GM12873 (cell line): ENCODE data around the gene HAPLN3.
A peak's percentile ranks its signal among the peaks of the same experiment; 100 is the strongest.

Source experiments
- CTCF ChIP-seq: IDR thresholded peaks from 2 replicates; pipeline ENCODE4 v1.5.1; 2012; ENCODE audit warnings: low read depth, mild to moderate bottlenecking, moderate library complexity, low read length, control low read depth; ENCODE audit not compliant: insufficient read depth; ENCODE audit errors: missing control alignments

The HAPLN3 gene

DNA sequence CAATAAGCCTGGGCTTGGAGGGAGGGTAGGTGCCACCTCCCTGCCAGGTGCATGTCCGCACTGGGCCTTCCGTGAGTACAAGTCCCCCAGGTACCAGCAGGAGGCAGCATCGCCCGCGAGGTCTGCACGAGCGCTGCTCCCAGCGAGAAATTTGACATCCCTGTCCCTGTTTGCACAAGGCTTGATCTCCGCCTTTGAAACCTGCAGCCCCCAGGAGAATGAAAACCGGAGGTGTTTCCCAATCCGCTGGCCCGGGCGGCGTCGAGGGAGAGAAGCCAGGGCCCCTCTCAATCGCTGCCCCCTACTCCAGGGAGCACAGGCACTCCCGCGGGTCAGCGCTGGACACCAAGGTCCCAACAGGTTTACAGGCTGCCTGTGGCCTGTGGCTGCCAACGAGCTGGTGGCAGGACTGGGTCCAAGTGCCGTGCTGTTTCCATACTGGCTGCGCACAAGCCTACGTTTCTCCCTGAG is 961 bp downstream of the HAPLN3 start:
- TF ChIP-seq CTCF, result peak; percentile 89

- TF ChIP-seq CTCF, result no peak
These were observed 3.6 kb downstream of the HAPLN3 start for GRCh38 chr15:88891540-88892254.

- no peak for TF ChIP-seq CTCF
These were observed 4.8 kb downstream of the HAPLN3 start for GRCh38 chr15:88890495-88890894.

GRCh38 chr15:88888719-88889118 is 6.6 kb downstream of the HAPLN3 start:
- TF ChIP-seq CTCF, result no peak

DNA sequence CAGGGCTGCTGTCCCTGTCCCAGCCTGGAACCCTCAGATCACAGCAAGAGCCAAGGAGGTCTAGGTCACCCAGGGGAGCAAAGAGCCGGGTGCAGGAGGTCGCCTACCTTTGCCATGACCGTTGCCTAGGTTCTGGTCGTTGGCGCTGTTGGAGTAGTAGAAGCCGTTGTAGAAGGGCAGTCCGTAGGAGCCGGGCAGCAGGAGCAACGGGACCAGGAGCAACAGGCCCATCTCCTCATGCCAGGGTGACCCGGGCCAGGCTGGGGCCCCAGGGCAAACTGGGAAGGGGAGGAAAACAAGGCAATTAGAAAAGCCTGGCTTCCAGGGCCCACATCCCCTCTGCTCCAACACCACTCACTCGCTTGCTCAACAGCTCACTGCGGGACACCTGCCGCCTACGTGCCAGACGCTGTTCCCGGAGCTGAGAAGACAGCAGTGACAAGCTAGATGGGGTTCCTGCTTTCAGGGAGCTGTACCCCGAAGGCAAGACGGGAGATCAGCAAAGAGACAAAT is 8.2 kb downstream of the HAPLN3 start:
- no peak for TF ChIP-seq CTCF

GRCh38 chr15:88882785-88883184 is 12.6 kb downstream of the HAPLN3 start:
- no peak for TF ChIP-seq CTCF

DNA sequence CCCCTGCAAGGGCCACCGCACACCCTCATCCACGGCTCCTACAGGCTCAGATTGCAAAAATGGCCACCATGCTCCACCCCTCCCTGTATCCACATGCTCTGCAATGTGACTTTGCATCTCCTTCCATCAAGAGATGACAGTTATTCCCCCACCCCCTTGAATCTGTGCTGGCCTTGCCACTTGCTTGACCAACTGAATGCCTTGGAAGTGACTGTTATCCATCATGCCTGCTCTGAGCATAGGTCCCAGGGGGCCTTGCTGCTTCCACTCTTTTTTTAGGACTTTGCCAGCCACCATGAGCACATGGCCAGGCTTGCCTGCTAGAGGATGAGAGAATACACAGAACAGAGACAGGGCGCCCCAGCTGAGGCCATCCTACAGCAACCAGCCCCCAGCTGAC is 13.6 kb downstream of the HAPLN3 start:
- no peak for TF ChIP-seq CTCF
